AG09309 (cell line): ENCODE measurements around the gene CARS1.

Source experiments
- DNase-seq: peaks from one replicate; pipeline ENCODE4 v3.0.0-alpha.2; 2010; ENCODE audit warnings: low read depth
- H3K4me3 ChIP-seq: 2 replicates; pipeline ENCODE4 v1.5.1; 2011; ENCODE audit warnings: mild to moderate bottlenecking, low read depth, low read length, moderate library complexity; ENCODE audit not compliant: control insufficient read depth
- CTCF ChIP-seq: IDR thresholded peaks from 2 replicates; pipeline ENCODE4 v1.5.1; 2011; ENCODE audit warnings: mild to moderate bottlenecking, low read depth, low read length, inconsistent platforms; ENCODE audit not compliant: insufficient read depth, control insufficient read depth; ENCODE audit errors: missing control alignments

The CARS1 gene

GRCh38 chr11:2976294-2977063 is 80.7 kb downstream of the CARS1 start:
- no peak for TF ChIP-seq CTCF
- DNase-seq = no peak
- H3K4me3 ChIP-seq = no peak overlapping the region

- no peak for DNase-seq
- TF ChIP-seq CTCF = peak; percentile 46
- H3K4me3 ChIP-seq = no peak overlapping the region
Observed at GRCh38 chr11:2975594-2975993, 81.6 kb downstream of the CARS1 start.

- no peak for TF ChIP-seq CTCF
- no peak overlapping the region for H3K4me3 ChIP-seq
- no peak for DNase-seq
Observed at GRCh38 chr11:2974272-2974671, 83.0 kb downstream of the CARS1 start.

DNA sequence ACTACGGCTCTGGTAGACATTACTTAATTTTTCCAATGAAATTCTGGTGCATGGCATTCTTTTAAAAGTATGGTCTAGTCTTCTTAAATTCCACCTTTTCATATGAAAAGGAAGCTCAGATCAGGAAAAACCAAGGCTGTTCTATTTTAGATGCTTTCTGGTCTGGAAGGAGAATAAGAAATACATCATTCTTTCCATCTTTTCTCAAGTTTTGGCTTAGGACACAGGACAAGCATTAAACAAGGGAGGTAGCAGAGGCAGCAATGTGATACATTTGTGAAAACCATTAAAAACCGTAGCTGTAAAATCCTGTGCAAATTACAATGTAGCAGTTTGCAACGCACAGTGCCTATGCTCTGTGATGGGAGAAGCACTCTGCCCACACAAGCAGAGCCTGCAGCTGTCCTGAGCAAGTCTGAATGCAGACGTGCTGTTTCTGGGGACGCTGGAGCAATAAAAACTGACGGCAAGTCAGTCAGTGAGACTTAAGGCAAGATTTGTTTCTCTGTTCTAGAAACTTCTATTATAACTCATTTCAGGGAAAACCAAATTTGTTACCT is 88.8 kb downstream of the CARS1 start:
- H3K4me3 ChIP-seq = no peak overlapping the region
- DNase-seq = no peak
- no peak for TF ChIP-seq CTCF

GRCh38 chr11:2964782-2965181 is 92.4 kb downstream of the CARS1 start:
- no peak for DNase-seq
- TF ChIP-seq CTCF = no peak
- no peak overlapping the region for H3K4me3 ChIP-seq

DNA sequence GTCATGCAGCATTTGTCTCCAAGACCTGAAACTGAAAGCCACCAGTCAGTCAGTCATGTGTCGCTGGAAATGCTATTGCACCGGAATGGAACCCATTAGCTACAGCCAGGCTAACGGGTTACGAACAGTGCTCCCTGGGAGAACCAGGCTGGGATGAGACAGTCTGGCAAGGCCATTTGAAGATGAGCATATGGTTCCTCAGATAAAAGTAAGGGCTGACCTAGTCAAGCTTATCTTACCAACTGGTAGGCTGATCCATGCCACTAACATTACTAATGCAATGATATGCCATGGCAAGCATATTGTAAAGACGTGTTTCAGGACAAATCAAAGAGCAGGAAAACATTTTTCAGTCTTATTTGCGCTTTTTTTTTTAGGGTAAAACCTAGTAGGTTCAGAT is 93.5 kb downstream of the CARS1 start:
- no peak overlapping the region for H3K4me3 ChIP-seq
- DNase-seq = no peak
- TF ChIP-seq CTCF = no peak
